HepG2 (cell line): ENCODE results near the gene CGREF1. TPM values are rescaled to one million over a fixed set of nuclear protein-coding genes. Genes with fewer than 3 reads are reported as not detected.

ENCODE experiments used
- FOXC1 ChIP-seq: sonication (generic); formaldehyde crosslinking; IDR thresholded peaks from 2 replicates; pipeline ENCODE4 v1.8.0; 2022; ENCODE audit warnings: mild to moderate bottlenecking, missing genetic modification reagents, borderline replicate concordance
- HBP1 ChIP-seq: IDR thresholded peaks from 2 replicates; pipeline ENCODE4 v1.6.1; 2016; ENCODE audit warnings: low read depth, control low read depth
- JARID2 ChIP-seq: sonication (generic); formaldehyde crosslinking; IDR thresholded peaks from 2 replicates; pipeline ENCODE4 v1.8.1; 2023; ENCODE audit warnings: missing genetic modification reagents, inconsistent platforms; ENCODE audit not compliant: insufficient replicate concordance
- MIXL1 ChIP-seq: IDR thresholded peaks from 2 replicates; pipeline ENCODE4 v1.6.1; 2016
- MTERF4 ChIP-seq: sonication (generic); formaldehyde crosslinking; IDR thresholded peaks from 2 replicates; pipeline ENCODE4 v1.8.0; 2023; ENCODE audit warnings: mild to moderate bottlenecking, missing genetic modification reagents
- NR2F6 ChIP-seq, 2 experiments: IDR thresholded peaks; 2 replicates each; pipeline ENCODE4 v1.6.1; 2016; ENCODE audit warnings: antibody characterized with exemption in 1 of 2, mild to moderate bottlenecking in 1 of 2
- PAF1 ChIP-seq: IDR thresholded peaks from 2 replicates; pipeline ENCODE4 v1.6.1; 2016; ENCODE audit warnings: missing genetic modification reagents, missing compliant biosample characterization
- PBX2 ChIP-seq: IDR thresholded peaks from 2 replicates; pipeline ENCODE4 v1.6.1; 2016; ENCODE audit warnings: control low read depth
- SRSF4 ChIP-seq: fragments of 200-400 bp; formaldehyde crosslinking; IDR thresholded peaks from one replicate; pipeline ENCODE4 v1.6.1; 2018; ENCODE audit warnings: mild to moderate bottlenecking, low read depth, low read length, moderate library complexity; ENCODE audit not compliant: poor library complexity, severe bottlenecking
- ZBTB37 ChIP-seq: sonication (generic); formaldehyde crosslinking; IDR thresholded peaks from 2 replicates; pipeline ENCODE4 v1.4.0; 2020; ENCODE audit warnings: mild to moderate bottlenecking, missing genetic modification reagents
- ZBTB43 ChIP-seq: sonication (generic); formaldehyde crosslinking; conservative IDR thresholded peaks from 2 replicates; pipeline ENCODE4 v1.4.0; 2020; ENCODE audit warnings: missing genetic modification reagents
- ZNF230 ChIP-seq: sonication (generic); formaldehyde crosslinking; IDR thresholded peaks from 2 replicates; pipeline ENCODE4 v1.4.0; 2020; ENCODE audit warnings: mild to moderate bottlenecking, missing genetic modification reagents
- ZNF383 ChIP-seq: sonication (generic); formaldehyde crosslinking; IDR thresholded peaks from 2 replicates; pipeline ENCODE4 v1.4.0; 2020; ENCODE audit warnings: missing genetic modification reagents, mild to moderate bottlenecking, borderline replicate concordance
- ZNF564 ChIP-seq: sonication (generic); formaldehyde crosslinking; IDR thresholded peaks from 2 replicates; pipeline ENCODE4 v1.8.1; 2023; ENCODE audit warnings: mild to moderate bottlenecking, missing genetic modification reagents
- polyA plus RNA-seq, 8 experiments: library from polyadenylated mRNA; depleted of rRNA in 3 of 8; stranded (reverse) in 7 of 8; unstranded in 1 of 8; fragments of >200 nt; fragmentation: Illumina TruSeq in 4 of 8; extraction: Trizol in 4 of 8; gene quantifications; 2 replicates each; pipeline versions ENCODE4 v1.2.1 to v1.2.3, GENCODE V29; 2011 to 2016; ENCODE audit warnings: low read depth in 4 of 8, missing spikeins in 1 of 8, mixed read lengths in 1 of 8; ENCODE audit not compliant: insufficient read depth in 1 of 8
- total RNA-seq, 5 experiments: library from RNA; depleted of rRNA; stranded (reverse); fragments of >200 nt; fragmentation: Illumina TruSeq; extraction: Trizol; gene quantifications; 2 replicates each; pipeline ENCODE4 v1.2.3, GENCODE V29; 2016; ENCODE audit warnings: low read depth in 1 of 5
- TF ChIP-seq, protein P1 (sequence below): sonication (generic); formaldehyde crosslinking; IDR thresholded peaks from 2 replicates; pipeline ENCODE4 v1.4.0; 2020; ENCODE audit warnings: missing genetic modification reagents

Gene CGREF1
- total and polyA plus RNA-seq, 2 of the 13 experiments (the other 11 are each of a cell fraction or from before 2014, with no cell fraction given): 13.9 to 23.4 TPM

GRCh38 chr2:27086724-27087593, 32.0 kb downstream of the CGREF1 start, which contains the start of gene KHK (continued):
- TF ChIP-seq MTERF4 (CRISPR knock-in tag): peak; percentile 92; the same call in 1 of the 2 replicates
- no peak for TF ChIP-seq JARID2 (CRISPR knock-in tag)
- TF ChIP-seq, protein P1, sequence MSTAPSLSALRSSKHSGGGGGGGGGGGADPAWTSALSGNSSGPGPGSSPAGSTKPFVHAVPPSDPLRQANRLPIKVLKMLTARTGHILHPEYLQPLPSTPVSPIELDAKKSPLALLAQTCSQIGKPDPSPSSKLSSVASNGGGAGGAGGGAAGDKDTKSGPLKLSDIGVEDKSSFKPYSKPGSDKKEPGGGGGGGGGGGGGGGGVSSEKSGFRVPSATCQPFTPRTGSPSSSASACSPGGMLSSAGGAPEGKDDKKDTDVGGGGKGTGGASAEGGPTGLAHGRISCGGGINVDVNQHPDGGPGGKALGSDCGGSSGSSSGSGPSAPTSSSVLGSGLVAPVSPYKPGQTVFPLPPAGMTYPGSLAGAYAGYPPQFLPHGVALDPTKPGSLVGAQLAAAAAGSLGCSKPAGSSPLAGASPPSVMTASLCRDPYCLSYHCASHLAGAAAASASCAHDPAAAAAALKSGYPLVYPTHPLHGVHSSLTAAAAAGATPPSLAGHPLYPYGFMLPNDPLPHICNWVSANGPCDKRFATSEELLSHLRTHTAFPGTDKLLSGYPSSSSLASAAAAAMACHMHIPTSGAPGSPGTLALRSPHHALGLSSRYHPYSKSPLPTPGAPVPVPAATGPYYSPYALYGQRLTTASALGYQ: no peak
- TF ChIP-seq NR2F6 (IDR thresholded peaks at IDR 0.05): no peak; the same call in 1 of the 2 replicates
- TF ChIP-seq NR2F6 (CRISPR knock-in tag; IDR thresholded peaks at IDR 0.05): no peak
- no peak for TF ChIP-seq ZNF383 (CRISPR knock-in tag)
- TF ChIP-seq MIXL1 (CRISPR knock-in tag): no peak; the same call in 1 of the 2 replicates
- TF ChIP-seq ZNF564 (CRISPR knock-in tag): peak; percentile 69; the same call in 1 of the 2 replicates
- TF ChIP-seq ZBTB37 (CRISPR knock-in tag): peak; percentile 68; the same call in 1 of the 2 replicates
- no peak for TF ChIP-seq ZNF230 (CRISPR knock-in tag)
- no peak for TF ChIP-seq PAF1 (CRISPR knock-in tag)
- TF ChIP-seq PBX2 (CRISPR knock-in tag): no peak
- peak; percentile 62; the same call in 1 of the 2 replicates for TF ChIP-seq FOXC1 (CRISPR knock-in tag)
- peak; percentile 68; the same call in 1 of the 2 replicates for TF ChIP-seq ZBTB43 (CRISPR knock-in tag)
- TF ChIP-seq HBP1 (CRISPR knock-in tag): peak; percentile 15; the same call in 1 of the 2 replicates
- TF ChIP-seq SRSF4: no peak
